Measurements from ENCODE around the gene SLC25A42.

DNA sequence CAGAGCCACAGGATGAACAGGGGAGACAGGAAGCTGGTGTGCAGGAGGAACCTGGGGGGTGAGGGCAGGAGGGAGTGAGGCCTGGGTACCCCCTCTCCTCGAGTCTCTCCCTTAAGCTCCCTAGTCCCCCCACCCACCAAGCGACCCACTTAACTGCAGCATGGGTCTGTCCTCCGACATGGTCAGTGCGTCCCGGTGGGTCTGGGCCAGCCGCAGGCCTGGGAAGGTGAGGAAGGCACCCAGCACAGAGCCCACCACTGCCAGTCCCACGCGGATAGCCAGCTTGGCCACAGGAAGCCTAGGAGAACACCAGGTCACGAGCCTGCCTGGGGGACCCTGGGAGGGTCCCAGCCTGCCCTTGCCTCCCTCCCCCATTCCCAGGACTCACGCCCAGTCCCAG, 57.6 kb downstream of the SLC25A42 start:
- TF ChIP-seq, protein P1, sequence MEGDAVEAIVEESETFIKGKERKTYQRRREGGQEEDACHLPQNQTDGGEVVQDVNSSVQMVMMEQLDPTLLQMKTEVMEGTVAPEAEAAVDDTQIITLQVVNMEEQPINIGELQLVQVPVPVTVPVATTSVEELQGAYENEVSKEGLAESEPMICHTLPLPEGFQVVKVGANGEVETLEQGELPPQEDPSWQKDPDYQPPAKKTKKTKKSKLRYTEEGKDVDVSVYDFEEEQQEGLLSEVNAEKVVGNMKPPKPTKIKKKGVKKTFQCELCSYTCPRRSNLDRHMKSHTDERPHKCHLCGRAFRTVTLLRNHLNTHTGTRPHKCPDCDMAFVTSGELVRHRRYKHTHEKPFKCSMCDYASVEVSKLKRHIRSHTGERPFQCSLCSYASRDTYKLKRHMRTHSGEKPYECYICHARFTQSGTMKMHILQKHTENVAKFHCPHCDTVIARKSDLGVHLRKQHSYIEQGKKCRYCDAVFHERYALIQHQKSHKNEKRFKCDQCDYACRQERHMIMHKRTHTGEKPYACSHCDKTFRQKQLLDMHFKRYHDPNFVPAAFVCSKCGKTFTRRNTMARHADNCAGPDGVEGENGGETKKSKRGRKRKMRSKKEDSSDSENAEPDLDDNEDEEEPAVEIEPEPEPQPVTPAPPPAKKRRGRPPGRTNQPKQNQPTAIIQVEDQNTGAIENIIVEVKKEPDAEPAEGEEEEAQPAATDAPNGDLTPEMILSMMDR (IDR thresholded peaks at IDR 0.05), result no peak
- TF ChIP-seq SMAD3 (CRISPR knock-in tag; IDR thresholded peaks at IDR 0.05; ENCODE audit: borderline replicate concordance) (no peak), NR1H2 (CRISPR knock-in tag; IDR thresholded peaks at IDR 0.05) (no peak), ETV6 (CRISPR knock-in tag; IDR thresholded peaks at IDR 0.05) (no peak), NFYB (CRISPR knock-in tag; conservative IDR thresholded peaks at IDR 0.05; ENCODE audit: low read depth) (no peak), TEAD1 (CRISPR knock-in tag; IDR thresholded peaks at IDR 0.05) (no peak)
- TF ChIP-seq, protein P2, sequence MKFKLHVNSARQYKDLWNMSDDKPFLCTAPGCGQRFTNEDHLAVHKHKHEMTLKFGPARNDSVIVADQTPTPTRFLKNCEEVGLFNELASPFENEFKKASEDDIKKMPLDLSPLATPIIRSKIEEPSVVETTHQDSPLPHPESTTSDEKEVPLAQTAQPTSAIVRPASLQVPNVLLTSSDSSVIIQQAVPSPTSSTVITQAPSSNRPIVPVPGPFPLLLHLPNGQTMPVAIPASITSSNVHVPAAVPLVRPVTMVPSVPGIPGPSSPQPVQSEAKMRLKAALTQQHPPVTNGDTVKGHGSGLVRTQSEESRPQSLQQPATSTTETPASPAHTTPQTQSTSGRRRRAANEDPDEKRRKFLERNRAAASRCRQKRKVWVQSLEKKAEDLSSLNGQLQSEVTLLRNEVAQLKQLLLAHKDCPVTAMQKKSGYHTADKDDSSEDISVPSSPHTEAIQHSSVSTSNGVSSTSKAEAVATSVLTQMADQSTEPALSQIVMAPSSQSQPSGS (CRISPR knock-in tag; IDR thresholded peaks at IDR 0.05; ENCODE audit: borderline replicate concordance, low read depth), result no peak
